WTC11 (cell line): ENCODE measurements around the gene EFCAB12.

Experiments
- ATF2 ChIP-seq: sonication (generic); formaldehyde crosslinking; IDR thresholded peaks from 2 replicates; pipeline ENCODE4 v1.8.1; 2022; ENCODE audit warnings: low read depth, missing genetic modification reagents, borderline replicate concordance
- CREM ChIP-seq: sonication (generic); formaldehyde crosslinking; IDR thresholded peaks from 2 replicates; pipeline ENCODE4 v1.8.1; 2022; ENCODE audit warnings: mild to moderate bottlenecking, missing genetic modification reagents, moderate library complexity
- CTCF ChIP-seq: fragments of 200-600 bp; IDR thresholded peaks from 2 replicates; pipeline ENCODE4 v1.8.0; 2022; ENCODE audit warnings: antibody characterized with exemption
- ELF4 ChIP-seq: sonication (generic); formaldehyde crosslinking; IDR thresholded peaks from 2 replicates; pipeline ENCODE4 v1.8.1; 2022; ENCODE audit warnings: low read depth, mild to moderate bottlenecking, moderate library complexity, missing genetic modification reagents
- ESRRA ChIP-seq: sonication (generic); formaldehyde crosslinking; IDR thresholded peaks from 2 replicates; pipeline ENCODE4 v1.8.1; 2022; ENCODE audit warnings: mild to moderate bottlenecking, missing genetic modification reagents, borderline replicate concordance
- HMGXB4 ChIP-seq: sonication (generic); formaldehyde crosslinking; IDR thresholded peaks from 2 replicates; pipeline ENCODE4 v1.8.1; 2023; ENCODE audit warnings: mild to moderate bottlenecking, moderate library complexity, missing genetic modification reagents
- PRDM15 ChIP-seq: sonication (generic); formaldehyde crosslinking; IDR thresholded peaks from 2 replicates; pipeline ENCODE4 v1.8.0; 2022; ENCODE audit warnings: missing genetic modification reagents
- RELA ChIP-seq: sonication (generic); formaldehyde crosslinking; IDR thresholded peaks from 2 replicates; pipeline ENCODE4 v1.8.1; 2022; ENCODE audit warnings: missing genetic modification reagents, mild to moderate bottlenecking, borderline replicate concordance
- ZBTB21 ChIP-seq: sonication (generic); formaldehyde crosslinking; IDR thresholded peaks from 2 replicates; pipeline ENCODE4 v1.8.1; 2023; ENCODE audit warnings: mild to moderate bottlenecking, missing genetic modification reagents, borderline replicate concordance
- ZNF121 ChIP-seq: sonication (generic); formaldehyde crosslinking; IDR thresholded peaks from 2 replicates; pipeline ENCODE4 v1.8.0; 2023; ENCODE audit warnings: missing genetic modification reagents
- ZNF232 ChIP-seq: sonication (generic); formaldehyde crosslinking; IDR thresholded peaks from 2 replicates; pipeline ENCODE4 v1.8.0; 2022; ENCODE audit warnings: mild to moderate bottlenecking, missing genetic modification reagents

GRCh38 chr3:129446926-129447325 is 18.5 kb upstream of the EFCAB12 start:
- TF ChIP-seq CTCF (no peak), PRDM15 (no peak), ZBTB21 (CRISPR knock-in tag) (no peak), ATF2 (CRISPR knock-in tag) (no peak), RELA (CRISPR knock-in tag) (no peak), CREM (no peak), ESRRA (CRISPR knock-in tag) (no peak), ELF4 (no peak), HMGXB4 (CRISPR knock-in tag) (no peak), ZNF232 (no peak), ZNF121 (no peak)
